H9 (cell line): ENCODE measurements around the gene PXK. TPM values are rescaled to one million over a fixed set of nuclear protein-coding genes. Genes with fewer than 3 reads are reported as not detected.

Source experiments
- DNase-seq: peaks from one replicate; pipeline ENCODE4 v3.0.0-alpha.2; 2017
- H2AFZ ChIP-seq: one replicate; pipeline ENCODE4 v1.6.1; 2013; ENCODE audit warnings: mild to moderate bottlenecking, low read length, control low read depth, moderate library complexity
- H2AK5ac ChIP-seq: 2 replicates; pipeline ENCODE4 v1.6.1; 2013; ENCODE audit warnings: low read length, control low read depth, mixed read lengths; ENCODE audit not compliant: insufficient read length
- H2BK120ac ChIP-seq: one replicate; pipeline ENCODE4 v1.6.1; 2013; ENCODE audit warnings: low read depth, mild to moderate bottlenecking, low read length, control low read depth, inconsistent platforms; ENCODE audit not compliant: poor library complexity, severe bottlenecking
- H2BK12ac ChIP-seq: 2 replicates; pipeline ENCODE4 v1.6.1; 2013; ENCODE audit warnings: low read length, control low read depth, mixed read lengths, low read depth; ENCODE audit not compliant: insufficient read length
- H2BK15ac ChIP-seq: 2 replicates; pipeline ENCODE4 v1.6.1; 2013; ENCODE audit warnings: low read depth, low read length, control low read depth
- H2BK20ac ChIP-seq: one replicate; pipeline ENCODE4 v1.6.1; 2013; ENCODE audit warnings: low read depth, mild to moderate bottlenecking, low read length, control low read depth, inconsistent platforms; ENCODE audit not compliant: poor library complexity, severe bottlenecking
- H2BK5ac ChIP-seq: 2 replicates; pipeline ENCODE4 v1.6.1; 2013; ENCODE audit warnings: low read length, control low read depth, mixed read lengths; ENCODE audit not compliant: insufficient read length
- H3K14ac ChIP-seq: 2 replicates; pipeline ENCODE4 v1.6.1; 2013; ENCODE audit warnings: low read length, control low read depth; ENCODE audit not compliant: insufficient read depth
- H3K18ac ChIP-seq: 2 replicates; pipeline ENCODE4 v1.6.1; 2013; ENCODE audit warnings: low read depth, mild to moderate bottlenecking, mixed read lengths, low read length, control low read depth; ENCODE audit not compliant: insufficient read length
- H3K23ac ChIP-seq: 2 replicates; pipeline ENCODE4 v1.6.1; 2013; ENCODE audit warnings: low read length, control low read depth, mixed read lengths, low read depth; ENCODE audit not compliant: insufficient read length
- H3K23me2 ChIP-seq: 2 replicates; pipeline ENCODE4 v1.6.1; 2013; ENCODE audit warnings: low read depth, mild to moderate bottlenecking, mixed read lengths, low read length, control low read depth; ENCODE audit not compliant: insufficient read length, poor library complexity, severe bottlenecking
- H3K27ac ChIP-seq: 2 replicates; pipeline ENCODE4 v1.5.1; 2013; ENCODE audit warnings: low read length, control low read depth, mixed read lengths, low read depth; ENCODE audit not compliant: insufficient read length
- H3K27me3 ChIP-seq: 2 replicates; pipeline ENCODE4 v1.6.1; 2013; ENCODE audit warnings: low read length, control low read depth, inconsistent platforms; ENCODE audit not compliant: insufficient read depth
- H3K4ac ChIP-seq: 2 replicates; pipeline ENCODE4 v1.6.1; 2013; ENCODE audit warnings: low read depth, mild to moderate bottlenecking, control low read depth, inconsistent platforms, low read length, moderate library complexity
- H3K4me1 ChIP-seq: 2 replicates; pipeline ENCODE4 v1.6.1; 2013; ENCODE audit warnings: low read length, control low read depth, inconsistent platforms; ENCODE audit not compliant: insufficient read depth
- H3K4me2 ChIP-seq: 2 replicates; pipeline ENCODE4 v1.6.1; 2013; ENCODE audit warnings: low read length, control low read depth, mixed read lengths; ENCODE audit not compliant: insufficient read length, insufficient read depth
- H3K56ac ChIP-seq: 2 replicates; pipeline ENCODE4 v1.6.1; 2013; ENCODE audit warnings: low read depth, mild to moderate bottlenecking, mixed read lengths, low read length, control low read depth; ENCODE audit not compliant: insufficient read length
- H3K79me1 ChIP-seq: 2 replicates; pipeline ENCODE4 v1.6.1; 2013; ENCODE audit warnings: low read depth, mild to moderate bottlenecking, moderate library complexity, low read length, control low read depth, inconsistent platforms; ENCODE audit not compliant: insufficient read depth, poor library complexity, severe bottlenecking
- H3K79me2 ChIP-seq: 2 replicates; pipeline ENCODE4 v1.6.1; 2013; ENCODE audit warnings: low read length, control low read depth, inconsistent platforms; ENCODE audit not compliant: insufficient read depth
- H3K9ac ChIP-seq: 2 replicates; pipeline ENCODE4 v1.6.1; 2013; ENCODE audit warnings: low read length, control low read depth, mixed read lengths; ENCODE audit not compliant: insufficient read length; ENCODE audit errors: extremely low read depth
- H3K9me3 ChIP-seq: one replicate; pipeline ENCODE4 v1.6.1; 2013; ENCODE audit warnings: low read depth, low read length, inconsistent platforms; ENCODE audit not compliant: control insufficient read depth
- H3T11ph ChIP-seq: one replicate; pipeline ENCODE4 v1.6.1; 2013; ENCODE audit warnings: mild to moderate bottlenecking, low read length, control low read depth, inconsistent platforms
- H4K20me1 ChIP-seq: one replicate; pipeline ENCODE4 v1.6.1; 2013; ENCODE audit not compliant: control insufficient read depth, insufficient read length, insufficient read depth
- H4K5ac ChIP-seq: 2 replicates; pipeline ENCODE4 v1.6.1; 2013; ENCODE audit warnings: low read depth, mild to moderate bottlenecking, mixed read lengths, low read length, control low read depth; ENCODE audit not compliant: insufficient read length
- H4K8ac ChIP-seq: replicated peaks from 2 replicates; pipeline ENCODE4 v1.6.1; 2013; ENCODE audit warnings: low read length, control low read depth, mixed read lengths, low read depth; ENCODE audit not compliant: insufficient read length
- H4K91ac ChIP-seq: 2 replicates; pipeline ENCODE4 v1.6.1; 2013; ENCODE audit warnings: low read depth, mild to moderate bottlenecking, moderate library complexity, mixed read lengths, low read length, control low read depth; ENCODE audit not compliant: insufficient read length
- H3K27ac Mint-ChIP-seq, 3 experiments: 2 replicates in 2 of 3; 3 replicates in 1 of 3; pipeline ENCODE4 v1.8.0; 2020 to 2021; ENCODE audit warnings: mixed read lengths in 3 of 3, mild to moderate bottlenecking in 1 of 3, moderate library complexity in 1 of 3
- H3K27me3 Mint-ChIP-seq: 2 replicates; pipeline ENCODE4 v1.8.0; 2021; ENCODE audit warnings: low read depth, mild to moderate bottlenecking, moderate library complexity, mixed read lengths
- H3K36me3 Mint-ChIP-seq, 3 experiments: 2 replicates in 2 of 3; 3 replicates in 1 of 3; pipeline ENCODE4 v1.8.0; 2020 to 2021; ENCODE audit warnings: low read depth in 3 of 3, mixed read lengths in 3 of 3; ENCODE audit not compliant: insufficient read depth in 1 of 3
- H3K4me1 Mint-ChIP-seq, 2 experiments: 2 replicates each; pipeline ENCODE4 v1.8.0; 2020; ENCODE audit warnings: mixed read lengths in 2 of 2
- H3K4me3 Mint-ChIP-seq, 2 experiments: 2 replicates in 1 of 2; 3 replicates in 1 of 2; pipeline ENCODE4 v1.8.0; 2020 to 2021; ENCODE audit warnings: mild to moderate bottlenecking in 2 of 2, mixed read lengths in 2 of 2, moderate library complexity in 1 of 2
- H3K9me3 Mint-ChIP-seq, 2 experiments: 2 replicates in 1 of 2; 3 replicates in 1 of 2; pipeline ENCODE4 v1.8.0; 2020; ENCODE audit warnings: mild to moderate bottlenecking in 2 of 2, mixed read lengths in 2 of 2, moderate library complexity in 1 of 2
- WGBS: extraction: QIAGEN DNeasy Blood & Tissue Kit; methylation state at CpG from one replicate; pipeline ENCODE4 v1.1.7; 2013; ENCODE audit warnings: missing lambda C conversion rate, low lambda C conversion rate, mixed read lengths; ENCODE audit not compliant: insufficient read length; ENCODE audit errors: extremely low coverage; 5-methylcytosine and 5-hydroxymethylcytosine counted together
- total RNA-seq: library from RNA; stranded (reverse); gene quantifications from 2 replicates; pipeline ENCODE4 v1.2.1, GENCODE V29; 2021
- TF ChIP-seq, protein P1 (sequence below): fragments of 200-600 bp; sonication (generic); conservative IDR thresholded peaks from 3 replicates; pipeline ENCODE4 v1.8.0; 2021; ENCODE audit warnings: antibody characterized with exemption, mild to moderate bottlenecking

Gene PXK
- total RNA-seq, 1 experiment from 2014 or later = 3.3 TPM

DNA sequence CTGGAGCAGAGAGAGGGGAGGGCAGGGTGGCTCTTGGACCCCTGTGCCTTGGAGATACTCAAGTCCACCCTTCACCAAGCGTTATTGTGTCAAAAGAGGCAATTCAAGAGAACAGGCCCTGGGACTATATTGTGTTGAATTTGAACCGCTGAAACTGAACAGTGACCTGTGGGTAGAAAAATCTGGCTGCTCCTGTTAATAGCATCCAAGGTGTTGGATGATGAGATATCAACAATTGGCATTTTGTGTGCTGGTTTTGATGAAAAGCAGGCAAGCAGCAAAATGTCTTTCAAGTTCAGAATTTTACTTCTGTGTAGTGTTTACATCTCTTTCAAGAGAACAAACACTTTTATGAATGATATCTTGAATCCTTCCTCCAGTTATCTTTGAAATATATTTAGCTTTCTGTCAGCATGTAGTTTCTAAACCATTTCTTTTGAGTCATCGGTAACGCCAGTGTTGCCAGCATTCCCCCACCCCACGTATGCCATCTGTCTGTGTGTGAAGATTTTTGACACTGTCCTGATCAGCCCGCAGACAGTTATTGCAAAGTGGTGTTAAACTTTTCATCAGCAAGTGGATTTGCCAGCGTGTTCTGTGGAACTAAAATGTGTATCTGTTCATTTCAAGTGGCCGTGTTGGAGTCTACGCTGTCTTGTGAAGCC, 66.1 kb downstream of the PXK start:
- H3K56ac ChIP-seq = no peak overlapping the region
- Mint-ChIP-seq H3K36me3 (no peaks in the 10 kb centered on the region; a peak in 2 of 7 replicates), H3K9me3 (no peaks in the 10 kb centered on the region), H3K4me1 (peaks cover 25 to 35% of the 10 kb centered on the region in 2 experiments), H3K27me3 (no peaks in the 10 kb centered on the region), H3K4me3 (no peak overlapping the region), H3K27ac (0 out of 7 replicates have a peak overlapping the region, but pooled peaks of 1 of the 3 experiments have one; percentile 53)
- H3K18ac ChIP-seq = no peak overlapping the region
- H4K91ac ChIP-seq = no peak overlapping the region
- no peak for DNase-seq
- H2BK5ac ChIP-seq = no peak overlapping the region
- no peak overlapping the region for H3K9ac ChIP-seq
- no peak overlapping the region for H2BK15ac ChIP-seq
- no peak overlapping the region for H4K5ac ChIP-seq
- H3K4me1 ChIP-seq = peaks cover 12% of the 10 kb centered on the region; the same call in 1 of the 2 replicates
- H4K20me1 ChIP-seq = no peaks in the 10 kb centered on the region
- H4K8ac ChIP-seq = no peak overlapping the region
- H3K23me2 ChIP-seq = no peaks in the 10 kb centered on the region
- H3K23ac ChIP-seq = no peak overlapping the region
- H2BK12ac ChIP-seq = no peak overlapping the region
- TF ChIP-seq, protein P1, sequence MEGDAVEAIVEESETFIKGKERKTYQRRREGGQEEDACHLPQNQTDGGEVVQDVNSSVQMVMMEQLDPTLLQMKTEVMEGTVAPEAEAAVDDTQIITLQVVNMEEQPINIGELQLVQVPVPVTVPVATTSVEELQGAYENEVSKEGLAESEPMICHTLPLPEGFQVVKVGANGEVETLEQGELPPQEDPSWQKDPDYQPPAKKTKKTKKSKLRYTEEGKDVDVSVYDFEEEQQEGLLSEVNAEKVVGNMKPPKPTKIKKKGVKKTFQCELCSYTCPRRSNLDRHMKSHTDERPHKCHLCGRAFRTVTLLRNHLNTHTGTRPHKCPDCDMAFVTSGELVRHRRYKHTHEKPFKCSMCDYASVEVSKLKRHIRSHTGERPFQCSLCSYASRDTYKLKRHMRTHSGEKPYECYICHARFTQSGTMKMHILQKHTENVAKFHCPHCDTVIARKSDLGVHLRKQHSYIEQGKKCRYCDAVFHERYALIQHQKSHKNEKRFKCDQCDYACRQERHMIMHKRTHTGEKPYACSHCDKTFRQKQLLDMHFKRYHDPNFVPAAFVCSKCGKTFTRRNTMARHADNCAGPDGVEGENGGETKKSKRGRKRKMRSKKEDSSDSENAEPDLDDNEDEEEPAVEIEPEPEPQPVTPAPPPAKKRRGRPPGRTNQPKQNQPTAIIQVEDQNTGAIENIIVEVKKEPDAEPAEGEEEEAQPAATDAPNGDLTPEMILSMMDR = no peak
- no peak overlapping the region for H2BK120ac ChIP-seq
- H3K79me1 ChIP-seq = no peaks in the 10 kb centered on the region
- no peak overlapping the region for H2AK5ac ChIP-seq
- no peak overlapping the region for H2AFZ ChIP-seq
- H3K9me3 ChIP-seq = no peaks in the 10 kb centered on the region
- no peak overlapping the region for H3T11ph ChIP-seq
- no peak overlapping the region for H3K4ac ChIP-seq
- no peak overlapping the region for H3K14ac ChIP-seq
- WGBS = no CpG with 5 or more reads among the region's 9 CpGs
- H3K27me3 ChIP-seq = no peaks in the 10 kb centered on the region
- H3K4me2 ChIP-seq = no peak overlapping the region
- H3K27ac ChIP-seq = no peak overlapping the region
- no peaks in the 10 kb centered on the region for H3K79me2 ChIP-seq
- no peak overlapping the region for H2BK20ac ChIP-seq
